HepG2 (cell line): ENCODE results near the gene CEP164. TPM values are rescaled to one million over a fixed set of nuclear protein-coding genes. Genes with fewer than 3 reads are reported as not detected.

Experiments
- ETV5 ChIP-seq: IDR thresholded peaks from 2 replicates; pipeline ENCODE4 v1.6.1; 2018; ENCODE audit warnings: missing biosample characterization, missing genetic modification reagents, inconsistent platforms, borderline replicate concordance
- FUBP1 ChIP-seq: sonication (generic); formaldehyde crosslinking; IDR thresholded peaks from 2 replicates; pipeline ENCODE4 v1.5.1; 2020; ENCODE audit warnings: missing genetic modification reagents, mild to moderate bottlenecking, borderline replicate concordance
- GTF3A ChIP-seq: sonication (generic); formaldehyde crosslinking; conservative IDR thresholded peaks from 2 replicates; pipeline ENCODE4 v1.4.0; 2020; ENCODE audit warnings: mild to moderate bottlenecking, missing genetic modification reagents
- KIAA2018 ChIP-seq: sonication (generic); formaldehyde crosslinking; IDR thresholded peaks from 2 replicates; pipeline ENCODE4 v1.5.0; 2020; ENCODE audit warnings: mild to moderate bottlenecking, missing genetic modification reagents, borderline replicate concordance
- PAWR ChIP-seq: sonication (generic); formaldehyde crosslinking; IDR thresholded peaks from 2 replicates; pipeline ENCODE4 v1.4.0; 2020; ENCODE audit warnings: missing genetic modification reagents, mild to moderate bottlenecking, borderline replicate concordance
- SIN3A ChIP-seq: IDR thresholded peaks from 2 replicates; pipeline ENCODE4 v1.6.1; 2011; ENCODE audit warnings: low read depth, mild to moderate bottlenecking, control low read depth, low read length, borderline replicate concordance
- YEATS2 ChIP-seq: sonication (generic); formaldehyde crosslinking; IDR thresholded peaks from 2 replicates; pipeline ENCODE4 v1.4.0; 2020; ENCODE audit warnings: missing genetic modification reagents, borderline replicate concordance
- ZFP36L1 ChIP-seq: sonication (generic); formaldehyde crosslinking; IDR thresholded peaks from 2 replicates; pipeline ENCODE4 v1.8.0; 2022; ENCODE audit warnings: mild to moderate bottlenecking, missing genetic modification reagents, moderate library complexity
- ZNF138 ChIP-seq: sonication (generic); formaldehyde crosslinking; IDR thresholded peaks from 2 replicates; pipeline ENCODE4 v1.5.0; 2020; ENCODE audit warnings: mild to moderate bottlenecking, low read depth, missing genetic modification reagents
- ZNF207 ChIP-seq: fragments of 450-650 bp; IDR thresholded peaks from 2 replicates; pipeline ENCODE4 v1.6.1; 2016; ENCODE audit warnings: antibody characterized with exemption, borderline replicate concordance
- polyA plus RNA-seq, 8 experiments: library from polyadenylated mRNA; depleted of rRNA in 3 of 8; stranded (reverse) in 7 of 8; unstranded in 1 of 8; fragments of >200 nt; fragmentation: Illumina TruSeq in 4 of 8; extraction: Trizol in 4 of 8; gene quantifications; 2 replicates each; pipeline versions ENCODE4 v1.2.1 to v1.2.3, GENCODE V29; 2011 to 2016; ENCODE audit warnings: low read depth in 4 of 8, missing spikeins in 1 of 8, mixed read lengths in 1 of 8; ENCODE audit not compliant: insufficient read depth in 1 of 8
- total RNA-seq, 5 experiments: library from RNA; depleted of rRNA; stranded (reverse); fragments of >200 nt; fragmentation: Illumina TruSeq; extraction: Trizol; gene quantifications; 2 replicates each; pipeline ENCODE4 v1.2.3, GENCODE V29; 2016; ENCODE audit warnings: low read depth in 1 of 5
- TF ChIP-seq, protein P1 (sequence below): IDR thresholded peaks from 2 replicates; pipeline ENCODE4 v1.6.1; 2016
- TF ChIP-seq, protein P2 (sequence below): conservative IDR thresholded peaks from 2 replicates; pipeline ENCODE4 v1.6.1; 2018; ENCODE audit warnings: missing genetic modification reagents

CEP164 gene
- total and polyA plus RNA-seq, 2 of the 13 experiments (the other 11 are each of a cell fraction or from before 2014, with no cell fraction given), result 11.4 to 15.2 TPM

DNA sequence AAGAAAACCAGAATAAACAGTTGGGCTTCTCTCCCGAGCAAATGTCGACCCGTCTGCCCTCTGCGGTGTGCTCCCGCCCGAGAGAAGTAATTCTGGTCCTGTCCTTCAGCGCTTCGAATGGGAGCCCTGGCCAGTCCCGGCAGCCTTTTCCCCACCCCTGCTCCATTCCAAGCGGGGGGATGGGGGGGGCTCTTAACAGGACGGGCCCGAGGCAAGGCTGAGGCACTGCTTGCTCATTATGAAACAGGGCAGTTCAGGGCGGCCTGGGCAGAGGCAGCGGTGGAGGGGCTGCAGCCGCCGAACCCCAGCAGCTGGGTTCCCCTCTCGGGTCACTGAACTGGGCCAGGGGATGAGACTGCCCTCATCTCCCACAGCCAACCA is 27.4 kb upstream of the CEP164 start (continued):
- TF ChIP-seq KIAA2018 (CRISPR knock-in tag) (no peak), ZNF207 (no peak), SIN3A (no peak), YEATS2 (CRISPR knock-in tag) (no peak), ZNF138 (no peak), PAWR (CRISPR knock-in tag) (no peak), GTF3A (CRISPR knock-in tag) (no peak), ZFP36L1 (CRISPR knock-in tag) (no peak), ETV5 (CRISPR knock-in tag) (no peak), FUBP1 (no peak)
- TF ChIP-seq, protein P1, sequence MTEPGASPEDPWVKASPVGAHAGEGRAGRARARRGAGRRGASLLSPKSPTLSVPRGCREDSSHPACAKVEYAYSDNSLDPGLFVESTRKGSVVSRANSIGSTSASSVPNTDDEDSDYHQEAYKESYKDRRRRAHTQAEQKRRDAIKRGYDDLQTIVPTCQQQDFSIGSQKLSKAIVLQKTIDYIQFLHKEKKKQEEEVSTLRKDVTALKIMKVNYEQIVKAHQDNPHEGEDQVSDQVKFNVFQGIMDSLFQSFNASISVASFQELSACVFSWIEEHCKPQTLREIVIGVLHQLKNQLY (CRISPR knock-in tag), result no peak
- TF ChIP-seq, protein P2, sequence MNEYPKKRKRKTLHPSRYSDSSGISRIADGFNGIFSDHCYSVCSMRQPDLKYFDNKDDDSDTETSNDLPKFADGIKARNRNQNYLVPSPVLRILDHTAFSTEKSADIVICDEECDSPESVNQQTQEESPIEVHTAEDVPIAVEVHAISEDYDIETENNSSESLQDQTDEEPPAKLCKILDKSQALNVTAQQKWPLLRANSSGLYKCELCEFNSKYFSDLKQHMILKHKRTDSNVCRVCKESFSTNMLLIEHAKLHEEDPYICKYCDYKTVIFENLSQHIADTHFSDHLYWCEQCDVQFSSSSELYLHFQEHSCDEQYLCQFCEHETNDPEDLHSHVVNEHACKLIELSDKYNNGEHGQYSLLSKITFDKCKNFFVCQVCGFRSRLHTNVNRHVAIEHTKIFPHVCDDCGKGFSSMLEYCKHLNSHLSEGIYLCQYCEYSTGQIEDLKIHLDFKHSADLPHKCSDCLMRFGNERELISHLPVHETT (CRISPR knock-in tag), result no peak
